GM19467 (cell line): ENCODE results near the gene ABLIM2.

ENCODE experiments used
- ATAC-seq: cut with Tn5 transposase; IDR thresholded peaks from one replicate; pipeline ENCODE4 v1.9.1; 2021; ENCODE audit warnings: mild to moderate bottlenecking, moderate library complexity; ENCODE audit not compliant: unreplicated experiment

Gene ABLIM2

GRCh38 chr4:8053688-8054449 lies 104.7 kb downstream of the ABLIM2 start:
- ATAC-seq = no peak

GRCh38 chr4:8052160-8052691 lies 106.4 kb downstream of the ABLIM2 start:
- no peak for ATAC-seq

GRCh38 chr4:8051644-8052043 lies 107.0 kb downstream of the ABLIM2 start:
- ATAC-seq = no peak

- ATAC-seq = no peak
These were observed 107.9 kb downstream of the ABLIM2 start for GRCh38 chr4:8050555-8051206.

GRCh38 chr4:8050180-8050554 lies 108.4 kb downstream of the ABLIM2 start:
- ATAC-seq = no peak

GRCh38 chr4:8048856-8049676 lies 109.5 kb downstream of the ABLIM2 start:
- no peak for ATAC-seq

GRCh38 chr4:8047837-8048678 lies 110.6 kb downstream of the ABLIM2 start:
- no peak for ATAC-seq

GRCh38 chr4:8046925-8047541 lies 111.6 kb downstream of the ABLIM2 start:
- no peak for ATAC-seq

GRCh38 chr4:8045909-8046308 lies 112.7 kb downstream of the ABLIM2 start:
- no peak for ATAC-seq

- no peak for ATAC-seq
These were observed 113.9 kb downstream of the ABLIM2 start for GRCh38 chr4:8044699-8045098.

- no peak for ATAC-seq
These were observed 114.4 kb downstream of the ABLIM2 start for GRCh38 chr4:8044244-8044643.

- ATAC-seq = no peak
These were observed 115.0 kb downstream of the ABLIM2 start for GRCh38 chr4:8043596-8043995.

GRCh38 chr4:8041868-8042267 lies 116.7 kb downstream of the ABLIM2 start:
- no peak for ATAC-seq

GRCh38 chr4:8041172-8041571 lies 117.4 kb downstream of the ABLIM2 start:
- ATAC-seq = no peak

GRCh38 chr4:8040607-8041006 lies 118.0 kb downstream of the ABLIM2 start:
- no peak for ATAC-seq

GRCh38 chr4:8039853-8040252 lies 118.8 kb downstream of the ABLIM2 start:
- ATAC-seq = no peak

- ATAC-seq = no peak
These were observed 119.3 kb downstream of the ABLIM2 start for GRCh38 chr4:8039290-8039689.

- ATAC-seq = no peak
These were observed 119.8 kb downstream of the ABLIM2 start for GRCh38 chr4:8038719-8039251.

- ATAC-seq = no peak
These were observed 120.5 kb downstream of the ABLIM2 start for GRCh38 chr4:8038083-8038482.
